GM19467 (cell line): ENCODE data around the gene GRK7.
A peak's percentile ranks its signal among the peaks of the same experiment; 100 is the strongest.

Source experiments
- ATAC-seq: cut with Tn5 transposase; IDR thresholded peaks from one replicate; pipeline ENCODE4 v1.9.1; 2021; ENCODE audit warnings: mild to moderate bottlenecking, moderate library complexity; ENCODE audit not compliant: unreplicated experiment

GRK7 gene, protein sequence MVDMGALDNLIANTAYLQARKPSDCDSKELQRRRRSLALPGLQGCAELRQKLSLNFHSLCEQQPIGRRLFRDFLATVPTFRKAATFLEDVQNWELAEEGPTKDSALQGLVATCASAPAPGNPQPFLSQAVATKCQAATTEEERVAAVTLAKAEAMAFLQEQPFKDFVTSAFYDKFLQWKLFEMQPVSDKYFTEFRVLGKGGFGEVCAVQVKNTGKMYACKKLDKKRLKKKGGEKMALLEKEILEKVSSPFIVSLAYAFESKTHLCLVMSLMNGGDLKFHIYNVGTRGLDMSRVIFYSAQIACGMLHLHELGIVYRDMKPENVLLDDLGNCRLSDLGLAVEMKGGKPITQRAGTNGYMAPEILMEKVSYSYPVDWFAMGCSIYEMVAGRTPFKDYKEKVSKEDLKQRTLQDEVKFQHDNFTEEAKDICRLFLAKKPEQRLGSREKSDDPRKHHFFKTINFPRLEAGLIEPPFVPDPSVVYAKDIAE (N-terminal part only)

DNA sequence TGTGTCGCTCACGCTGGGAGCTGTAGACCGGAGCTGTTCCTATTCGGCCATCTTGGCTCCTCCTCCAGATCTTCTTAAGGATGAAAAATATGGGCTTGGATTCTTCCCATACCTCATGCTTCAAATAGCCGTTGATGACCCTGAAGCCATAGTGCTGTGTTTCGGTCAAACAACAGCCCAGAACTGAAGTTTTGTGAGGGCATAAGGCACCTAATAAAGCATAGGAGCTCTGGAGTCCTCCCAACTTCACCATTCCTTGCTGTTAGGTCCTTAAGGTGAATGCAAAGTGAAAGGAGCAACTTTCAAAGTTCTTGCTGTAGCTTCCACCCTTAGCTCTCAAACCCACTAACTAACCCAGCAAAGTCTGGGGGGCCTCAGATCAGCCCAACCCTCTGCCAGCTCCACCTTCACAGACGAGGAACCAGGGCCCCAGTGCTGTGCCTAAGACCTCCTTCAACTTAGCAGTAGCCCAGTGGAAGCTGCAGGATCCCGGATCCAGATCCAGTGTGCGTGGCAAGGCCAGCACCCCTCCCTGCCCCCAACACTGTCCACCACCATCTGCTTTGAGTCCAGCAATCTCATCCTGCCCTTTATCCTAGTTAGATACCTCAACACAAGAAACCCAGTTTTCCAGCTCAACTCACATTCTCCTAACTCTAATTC, at the start of gene GRK7:
Gene GRK7 (plus strand): TSS at position 321 of the 663 bp plus-strand sequence. CDS start 14,877 bp downstream, outside the sequence.
- ATAC-seq, result no peak

DNA sequence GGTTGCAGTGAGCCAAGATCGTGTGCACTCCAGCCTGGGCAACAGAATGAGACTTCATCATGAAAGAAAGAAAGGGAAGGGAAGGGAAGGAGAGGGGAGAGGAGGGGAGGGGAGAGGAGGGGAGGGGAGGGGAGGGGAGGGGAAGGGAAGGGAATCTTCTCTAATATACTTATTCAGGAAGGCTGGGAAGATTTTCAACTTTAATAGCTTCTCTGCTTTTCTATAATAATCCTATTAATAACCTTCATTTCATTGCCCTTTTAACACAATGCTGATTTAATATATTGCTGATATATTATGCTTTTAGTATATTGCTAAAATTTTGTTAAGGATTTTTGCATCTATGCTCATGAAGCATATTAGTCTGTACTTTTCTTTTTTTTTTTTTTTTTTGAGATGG, 48.5 kb upstream of the GRK7 start:
- ATAC-seq, result no peak

DNA sequence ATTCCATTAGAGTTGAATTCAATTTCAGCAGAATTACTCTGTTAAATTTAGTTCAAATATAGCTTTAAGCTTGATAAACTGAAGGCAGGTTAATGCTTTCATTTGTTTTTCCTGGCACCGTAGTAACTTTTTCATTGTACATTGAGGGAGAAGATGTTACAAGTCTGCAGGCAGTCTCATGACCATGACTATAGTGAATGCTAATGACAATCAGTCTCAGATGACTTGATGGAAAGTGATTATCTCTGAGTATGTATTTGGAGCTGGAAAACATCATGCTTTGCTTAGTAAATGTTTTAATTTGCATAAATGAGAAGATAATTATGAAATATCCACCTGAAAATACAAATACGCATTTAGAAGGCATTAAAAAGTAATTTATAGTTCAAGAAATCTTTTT, 41.1 kb upstream of the GRK7 start:
- no peak for ATAC-seq

DNA sequence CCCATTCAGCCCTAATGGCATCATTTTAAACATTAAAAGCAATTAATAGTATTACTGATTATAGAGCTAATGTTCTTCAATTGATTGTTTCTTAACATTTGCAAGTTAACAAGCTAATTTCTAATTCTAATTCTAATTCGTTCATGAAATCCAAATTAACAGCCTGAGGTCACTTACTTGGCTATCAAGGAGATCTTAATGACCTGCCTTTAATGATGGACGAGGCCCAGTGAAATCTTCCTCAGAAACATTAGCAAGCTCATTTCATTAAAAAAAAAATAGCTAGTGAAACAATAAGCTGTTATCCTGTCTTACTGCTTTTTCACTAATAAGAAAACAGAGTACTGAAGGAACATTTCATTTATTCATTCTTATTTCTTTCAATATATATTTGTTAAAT, 40.6 kb upstream of the GRK7 start:
- no peak for ATAC-seq

DNA sequence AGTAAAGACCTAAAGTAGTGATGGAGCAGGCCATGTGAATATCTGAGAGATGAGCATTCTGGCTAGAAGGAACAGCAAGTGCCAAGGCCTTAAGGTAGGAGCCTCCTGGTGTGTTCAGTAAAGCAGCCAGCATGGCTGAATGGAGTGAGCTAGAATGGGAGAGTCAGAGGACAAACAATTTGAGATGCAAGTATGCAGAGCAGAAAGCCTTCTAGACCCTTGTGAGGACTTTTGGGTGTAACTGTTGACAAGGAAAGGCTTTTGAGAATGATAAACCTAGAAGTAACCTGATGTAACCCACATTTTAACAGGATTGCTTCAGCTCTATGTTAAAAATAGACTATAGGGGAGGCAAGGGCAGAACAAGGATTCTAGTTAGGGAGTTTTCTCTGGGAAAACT, 40.0 kb upstream of the GRK7 start:
- ATAC-seq, result no peak

DNA sequence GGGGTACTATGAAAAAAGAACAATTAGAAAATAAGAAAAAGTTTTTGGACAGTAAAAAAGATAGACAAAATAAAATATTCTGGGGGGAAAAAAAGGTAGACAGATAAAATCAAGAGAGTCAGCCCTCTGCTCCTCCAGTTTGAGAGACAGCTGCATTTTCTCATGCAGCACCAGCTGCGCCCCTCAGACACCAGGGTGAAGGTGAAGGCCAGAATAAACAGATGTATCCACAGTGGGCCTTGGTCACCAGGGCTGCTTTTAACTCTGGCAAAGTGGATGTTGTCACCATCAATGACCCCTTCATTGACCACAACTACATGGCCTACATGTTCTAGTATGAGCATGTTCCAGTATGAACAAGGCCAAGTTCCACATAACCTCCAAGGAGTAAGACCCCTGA, 39.0 kb upstream of the GRK7 start:
- ATAC-seq, result no peak

DNA sequence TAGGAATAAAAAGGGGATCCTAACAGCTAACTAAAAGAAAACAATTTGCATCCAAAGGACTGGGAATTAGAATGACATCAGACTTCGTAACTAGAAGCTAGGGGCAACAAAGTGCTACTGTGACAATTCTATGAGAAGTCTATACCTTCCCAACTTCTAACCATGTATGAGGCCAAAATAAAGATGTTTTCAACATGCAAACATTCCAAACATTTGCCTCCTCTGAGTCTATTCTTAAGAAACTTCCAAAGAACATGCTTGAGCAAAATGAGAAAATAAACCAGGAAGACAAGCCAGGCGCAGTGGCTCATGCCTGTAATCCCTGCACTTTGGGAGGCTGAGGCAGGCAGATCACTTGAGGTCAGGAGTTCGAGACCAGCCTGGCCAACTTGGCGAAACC, 38.2 kb upstream of the GRK7 start:
- no peak for ATAC-seq

DNA sequence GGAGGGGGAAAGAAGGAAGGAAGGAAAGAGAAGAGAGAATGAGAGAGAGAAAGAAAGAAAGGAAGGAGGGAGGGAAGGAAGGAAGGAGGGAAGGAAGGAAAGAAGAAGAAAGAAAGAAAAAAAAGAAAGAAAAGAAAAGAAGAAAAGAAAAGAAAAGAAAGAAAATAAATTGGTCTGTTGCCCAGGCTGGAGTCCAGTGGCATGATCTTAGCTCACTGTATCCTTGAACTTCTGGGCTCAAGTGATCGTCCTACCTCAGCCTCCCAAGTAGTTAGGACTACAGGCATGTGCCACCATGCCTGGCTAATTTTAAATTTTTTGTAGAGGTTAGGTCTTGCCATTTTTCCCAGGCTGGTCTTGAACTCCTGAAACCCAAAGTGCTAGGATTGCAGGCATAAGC, 36.7 kb upstream of the GRK7 start:
- ATAC-seq, result no peak

DNA sequence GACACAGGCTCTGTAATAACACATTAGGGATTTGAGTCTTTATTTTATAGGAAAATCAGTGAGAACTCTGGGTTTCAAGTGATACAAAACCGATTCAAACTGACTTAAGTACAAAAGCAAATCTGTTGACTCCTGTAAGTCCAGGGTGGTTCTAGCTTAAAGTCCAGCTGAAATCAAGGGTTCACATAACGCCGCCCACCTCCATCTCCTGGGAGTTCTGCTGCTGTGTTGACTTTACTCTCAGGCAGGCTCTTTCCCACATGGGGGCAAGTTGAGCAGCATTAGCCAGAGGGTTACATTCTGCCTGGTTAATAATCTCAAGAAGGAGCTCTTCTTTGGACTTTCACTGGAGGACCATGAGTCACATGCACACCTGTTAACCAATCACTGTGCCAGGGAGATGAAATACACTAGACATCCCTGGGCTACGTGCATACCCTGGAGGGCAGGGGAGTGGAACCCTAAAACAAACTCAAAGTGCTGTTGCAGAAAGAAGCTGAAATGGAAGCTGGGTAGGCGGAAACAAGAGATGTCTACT, 34.8 kb upstream of the GRK7 start:
- no peak for ATAC-seq

DNA sequence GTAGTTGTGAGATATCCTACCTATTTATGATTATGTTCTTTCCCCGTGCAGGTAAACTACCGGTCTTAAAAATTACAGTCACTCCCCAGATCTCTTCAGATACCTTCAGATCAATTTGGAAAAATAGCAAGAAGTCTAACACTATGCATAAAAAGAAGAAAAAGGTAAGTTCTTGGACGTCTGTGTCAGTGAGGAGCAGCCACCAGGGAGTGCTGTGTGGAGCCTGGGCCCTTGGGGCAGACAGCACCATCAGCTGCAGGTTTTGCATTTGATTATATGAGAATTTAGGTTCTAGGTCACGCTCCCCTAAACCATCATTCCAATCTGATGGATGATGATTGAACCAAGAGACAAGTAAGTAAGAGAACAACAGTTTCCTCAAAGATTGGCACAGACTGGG, 34.0 kb upstream of the GRK7 start:
- ATAC-seq, result no peak

DNA sequence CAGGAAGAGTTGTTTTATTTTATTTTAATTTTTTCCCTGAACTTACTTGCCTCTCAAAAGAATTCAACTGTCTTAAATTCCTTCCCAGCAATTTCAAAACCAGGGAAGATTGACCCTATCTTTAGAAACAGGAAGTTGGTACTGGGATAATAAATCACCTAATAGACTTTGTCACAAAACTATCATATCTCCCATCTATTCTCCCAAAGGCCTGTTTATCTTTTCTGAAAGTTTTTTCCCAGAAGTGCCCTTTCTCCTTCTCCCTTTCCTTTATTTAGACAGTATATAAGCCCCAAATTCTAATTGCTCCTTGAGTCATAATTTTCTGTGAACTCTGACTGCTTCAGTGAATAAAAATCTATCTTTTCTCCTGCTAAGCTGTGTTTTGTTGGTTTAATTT, 28.0 kb upstream of the GRK7 start:
- ATAC-seq, result no peak

DNA sequence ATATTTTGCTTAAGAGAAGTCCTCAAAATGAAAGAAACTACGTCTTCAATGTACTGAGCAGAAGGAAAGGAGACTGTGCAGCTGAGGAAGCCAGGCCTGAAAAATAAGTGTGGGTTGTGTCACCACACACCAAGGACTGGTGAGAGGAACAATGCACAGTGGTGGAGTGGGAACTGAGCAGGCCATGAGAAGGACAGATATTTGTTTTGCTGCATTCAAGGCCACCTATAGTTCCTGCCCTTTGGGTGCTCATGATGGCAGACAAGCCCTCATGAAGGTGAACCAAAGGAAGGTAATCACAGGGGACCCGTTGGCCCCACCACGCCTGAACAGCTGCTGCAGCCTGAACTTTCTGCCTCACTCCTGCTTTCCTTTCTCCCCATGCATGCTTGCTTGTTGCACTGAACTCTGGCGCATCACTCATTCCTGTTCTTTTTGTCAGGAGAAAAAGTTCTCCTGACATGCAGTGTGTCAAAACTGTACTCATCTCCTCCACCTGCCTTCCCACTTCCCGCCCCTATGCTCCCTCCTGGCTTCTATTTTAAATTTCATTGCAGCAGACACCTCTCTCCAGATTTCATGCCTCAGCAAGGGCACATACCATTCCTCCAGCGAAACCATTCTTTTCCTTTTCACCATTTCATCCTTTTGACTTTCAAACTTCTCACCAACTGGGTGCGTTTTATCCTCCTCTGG, 27.3 kb upstream of the GRK7 start:
- ATAC-seq, result no peak

DNA sequence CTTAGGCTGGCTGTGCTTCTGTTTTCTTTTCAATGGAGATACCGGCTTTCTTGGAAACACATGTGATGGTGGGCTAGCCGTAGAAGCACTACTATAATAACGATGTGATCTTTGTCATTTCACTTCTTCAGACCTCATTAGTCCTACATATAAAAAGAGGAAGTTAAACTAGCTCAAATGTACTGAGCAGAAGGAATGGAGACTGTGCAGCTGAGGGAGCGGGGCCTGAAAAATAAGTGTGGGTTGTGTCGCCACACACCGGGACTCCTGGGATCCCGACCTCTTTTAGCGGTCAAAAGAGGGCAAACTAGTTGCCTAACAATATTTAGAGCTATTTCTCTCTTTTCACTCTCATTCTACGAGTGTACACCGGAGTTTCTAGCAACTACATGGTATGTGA, 26.1 kb upstream of the GRK7 start:
- ATAC-seq, result no peak

DNA sequence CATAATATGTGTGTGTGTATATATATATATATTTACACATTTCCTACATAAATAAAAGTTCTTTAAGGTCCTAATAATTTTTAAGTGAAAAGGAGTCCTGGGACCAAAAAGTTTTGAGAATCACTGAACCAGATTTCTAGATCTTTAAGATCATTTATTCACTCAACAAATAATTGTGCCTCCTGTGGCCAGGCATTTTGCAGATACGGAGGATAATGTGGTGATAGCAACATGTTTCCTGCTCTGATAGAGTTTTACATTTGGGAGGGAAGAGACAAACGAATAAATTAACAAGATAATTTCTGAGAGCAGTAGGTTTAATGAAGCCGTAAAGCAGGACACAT, 25.6 kb upstream of the GRK7 start:
- no peak for ATAC-seq

DNA sequence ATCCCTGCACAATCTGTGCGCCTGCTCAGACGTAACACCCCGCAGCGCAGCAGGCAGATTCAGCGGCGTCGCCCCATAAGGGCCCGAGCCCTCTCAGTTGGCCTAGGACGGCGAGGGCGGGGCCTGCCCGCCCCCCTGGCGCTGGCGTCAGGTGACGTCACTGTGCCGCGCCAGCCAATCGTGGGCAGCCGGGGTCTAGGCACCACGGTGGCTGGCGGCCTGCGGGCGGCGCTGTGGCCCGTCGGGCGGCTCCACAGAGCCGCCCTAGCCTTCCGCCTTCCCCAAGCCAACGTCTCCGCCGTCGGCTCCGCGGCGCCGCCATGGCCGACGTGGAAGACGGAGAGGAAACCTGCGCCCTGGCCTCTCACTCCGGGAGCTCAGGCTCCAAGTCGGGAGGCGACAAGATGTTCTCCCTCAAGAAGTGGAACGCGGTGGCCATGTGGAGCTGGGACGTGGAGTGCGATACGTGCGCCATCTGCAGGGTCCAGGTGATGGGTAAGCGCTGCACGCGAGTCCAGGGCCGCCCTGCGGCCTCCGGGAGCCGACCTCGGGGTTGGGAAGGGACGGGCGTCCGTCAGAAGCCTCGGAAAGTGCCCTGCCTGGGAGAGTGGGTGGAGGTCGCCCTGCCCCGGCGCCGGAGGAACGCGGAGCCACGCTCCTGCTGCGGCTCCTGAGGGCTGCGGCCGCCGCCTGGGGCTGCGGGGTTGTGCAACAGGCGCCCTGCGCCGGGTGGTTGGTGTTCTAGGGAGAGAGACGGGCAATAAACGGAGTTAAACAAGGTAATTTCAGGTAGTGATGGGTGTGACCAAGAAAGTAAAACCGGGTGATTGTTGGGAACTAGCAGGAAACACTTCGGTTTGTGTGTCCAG, 25.0 kb upstream of the GRK7 start, which contains the start of gene RNF7:
Gene RNF7 (plus strand): TSS at position 277 of the 869 bp plus-strand sequence. CDS start 44 bp downstream, at position 321.
- ATAC-seq, result peak; percentile 96

DNA sequence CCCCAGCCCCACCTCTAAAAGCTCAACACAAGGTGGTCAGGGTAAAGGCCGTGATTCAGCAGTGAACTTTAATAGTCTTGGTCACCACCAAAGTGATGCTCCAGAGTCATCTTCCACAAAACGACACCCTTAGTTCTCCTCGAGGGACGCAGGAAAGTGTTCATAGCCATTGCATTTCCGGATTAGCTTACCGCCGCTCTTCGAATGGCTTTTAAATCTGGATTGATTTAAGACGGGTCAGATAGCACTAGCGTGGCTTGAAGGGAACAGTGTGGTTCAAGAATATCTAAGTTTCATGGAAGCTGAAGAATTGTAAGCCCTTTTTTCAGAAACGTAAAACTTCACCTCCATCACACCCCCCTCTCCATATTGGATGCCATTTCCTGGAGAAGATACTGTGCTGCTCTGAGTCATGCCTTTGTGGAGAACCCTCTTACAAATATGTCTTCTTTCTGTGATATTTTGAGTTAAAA, 24.3 kb upstream of the GRK7 start:
- no peak for ATAC-seq

DNA sequence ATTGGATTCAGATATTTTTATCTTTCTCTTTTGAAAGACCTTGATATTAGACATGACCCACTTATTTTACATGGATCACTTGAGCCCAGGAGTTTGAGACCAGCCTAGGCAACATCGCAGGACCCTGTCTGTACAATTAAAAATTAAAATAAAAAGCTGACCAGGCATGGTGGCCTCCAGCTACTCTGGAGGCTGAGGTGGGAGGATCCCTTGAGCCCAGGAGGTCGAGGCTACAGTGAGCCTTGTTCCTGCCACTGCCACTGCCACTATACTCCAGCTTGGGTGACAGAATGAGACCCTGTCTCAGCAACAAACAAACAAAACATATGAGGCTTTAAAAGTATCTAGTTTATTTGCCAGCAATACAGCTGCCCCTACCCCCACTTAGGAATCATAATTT, 23.5 kb upstream of the GRK7 start:
- no peak for ATAC-seq

DNA sequence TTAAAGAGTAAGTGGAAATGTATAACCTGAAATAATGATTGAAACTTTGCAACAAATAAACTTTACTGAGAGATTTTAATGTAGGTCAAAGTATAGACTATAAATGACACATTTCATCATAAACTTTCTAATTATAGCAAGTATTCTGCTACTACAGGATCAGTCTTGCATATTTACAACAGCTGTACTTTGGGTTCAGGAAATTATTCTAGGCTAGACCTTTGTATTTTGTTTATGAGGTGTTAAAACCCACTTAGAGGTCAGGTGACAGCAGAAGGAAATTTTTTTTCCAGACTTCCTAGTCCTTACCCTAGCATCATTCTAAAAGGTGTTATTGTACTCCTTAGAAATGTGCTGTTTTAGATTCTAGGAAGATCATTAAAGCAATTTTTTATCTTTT, 22.9 kb upstream of the GRK7 start:
- ATAC-seq, result no peak

DNA sequence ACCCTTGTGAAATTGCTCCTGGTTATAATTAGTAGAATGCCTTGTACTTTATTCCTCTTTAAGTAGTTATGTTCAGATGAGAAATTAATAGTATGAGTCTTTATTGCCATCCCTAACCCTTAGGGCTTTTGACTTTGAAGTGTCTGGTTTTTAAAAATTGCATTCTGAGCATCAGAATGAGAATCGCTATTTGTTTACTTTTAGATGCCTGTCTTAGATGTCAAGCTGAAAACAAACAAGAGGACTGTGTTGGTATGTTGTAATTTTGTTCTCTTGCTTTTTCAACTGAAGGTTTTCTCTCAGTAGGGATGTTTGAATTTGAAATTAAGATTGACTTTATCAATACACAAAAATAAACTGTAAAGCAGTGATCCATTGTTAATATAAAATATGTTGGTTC, 19.9 kb upstream of the GRK7 start:
- no peak for ATAC-seq

DNA sequence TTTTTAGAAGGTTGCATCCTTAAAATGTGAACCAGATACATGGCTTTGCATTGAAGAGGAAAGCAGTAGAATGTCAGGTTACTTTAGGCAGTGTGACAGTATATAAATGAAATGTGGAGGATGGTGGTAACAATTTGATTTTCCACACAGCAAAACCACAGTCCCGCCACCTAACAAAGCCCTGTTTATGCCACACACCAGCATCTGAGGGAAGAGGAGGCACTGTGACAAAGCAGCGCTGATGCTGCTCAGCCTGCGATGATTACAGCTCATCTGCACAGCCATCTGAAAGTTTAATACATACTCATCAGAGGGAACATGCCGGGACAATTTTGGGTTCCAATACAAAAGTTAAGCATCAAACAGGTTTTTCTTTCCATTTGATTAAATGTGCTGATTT, 16.2 kb upstream of the GRK7 start:
- ATAC-seq, result no peak
